ENCODE results near the gene HDAC9.

The HDAC9 gene

DNA sequence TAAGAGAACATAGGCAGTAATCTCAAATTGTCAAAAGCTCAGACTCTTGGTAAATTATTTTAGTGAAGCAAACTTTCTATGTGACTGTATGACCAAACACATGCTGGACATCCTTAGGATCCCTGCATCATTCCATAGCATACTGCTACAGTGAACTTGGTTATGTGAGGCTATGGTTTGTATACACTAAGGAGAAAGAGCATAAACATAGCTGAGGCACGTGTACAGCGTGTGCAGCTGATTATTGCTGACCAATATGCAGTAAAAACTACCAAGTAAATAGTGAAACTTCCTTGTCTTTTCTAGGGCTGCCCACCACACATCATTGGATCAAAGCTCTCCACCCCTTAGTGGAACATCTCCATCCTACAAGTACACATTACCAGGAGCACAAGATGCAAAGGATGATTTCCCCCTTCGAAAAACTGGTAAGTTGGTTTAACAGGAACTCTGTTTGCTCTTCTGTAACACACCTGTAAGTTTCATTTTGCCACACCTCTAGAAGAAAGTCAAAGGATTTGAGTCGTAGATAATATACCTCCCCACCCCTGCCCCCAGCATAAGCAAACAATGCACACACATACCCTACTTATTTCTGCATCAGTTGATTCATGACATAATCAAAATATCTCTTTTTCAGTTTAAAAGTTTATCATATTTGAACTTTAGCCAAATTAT lies 98.2 kb downstream of the HDAC9 start:
- no peak for DNase-seq (ENCODE audit: low read depth)

DNA sequence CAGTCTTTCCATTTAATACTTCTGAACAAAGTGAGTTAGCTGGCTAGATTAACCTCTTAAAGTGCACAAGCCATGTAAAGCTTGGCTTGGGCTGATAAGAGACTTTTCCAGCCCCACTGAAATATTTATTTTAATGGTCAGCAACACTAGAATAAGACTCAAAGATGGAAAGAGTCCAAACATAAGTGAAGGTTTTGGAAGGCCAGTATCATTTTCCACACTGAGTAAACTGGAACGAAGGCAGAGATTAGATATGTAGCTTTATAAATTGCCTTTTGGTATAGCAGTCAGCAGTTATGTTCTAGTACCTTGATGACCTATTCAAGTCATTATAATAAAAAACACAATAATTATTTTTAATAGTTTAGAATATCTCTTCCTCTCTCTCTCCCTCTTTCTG lies 102.2 kb downstream of the HDAC9 start:
- DNase-seq (ENCODE audit: low read depth), result no peak

DNA sequence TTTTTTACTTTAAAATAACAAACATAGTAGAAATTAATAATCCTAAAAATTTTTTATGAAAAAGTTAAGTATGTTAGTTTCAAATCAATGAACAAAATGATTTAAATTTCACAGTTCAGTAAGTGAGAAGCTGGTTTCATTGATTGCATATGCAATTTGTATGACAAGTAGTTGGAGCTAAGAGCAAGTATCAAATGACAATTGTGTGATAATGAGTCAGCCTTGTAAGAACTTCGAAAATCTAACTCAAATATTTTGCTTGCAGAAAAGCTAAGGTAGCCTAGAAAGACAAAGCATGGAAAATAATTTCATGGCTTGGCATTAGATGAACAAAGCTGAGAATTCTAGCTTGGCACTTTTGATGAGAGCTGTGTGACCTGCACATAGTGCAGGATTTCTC lies 111.5 kb downstream of the HDAC9 start:
- DNase-seq (ENCODE audit: low read depth), result no peak

DNA sequence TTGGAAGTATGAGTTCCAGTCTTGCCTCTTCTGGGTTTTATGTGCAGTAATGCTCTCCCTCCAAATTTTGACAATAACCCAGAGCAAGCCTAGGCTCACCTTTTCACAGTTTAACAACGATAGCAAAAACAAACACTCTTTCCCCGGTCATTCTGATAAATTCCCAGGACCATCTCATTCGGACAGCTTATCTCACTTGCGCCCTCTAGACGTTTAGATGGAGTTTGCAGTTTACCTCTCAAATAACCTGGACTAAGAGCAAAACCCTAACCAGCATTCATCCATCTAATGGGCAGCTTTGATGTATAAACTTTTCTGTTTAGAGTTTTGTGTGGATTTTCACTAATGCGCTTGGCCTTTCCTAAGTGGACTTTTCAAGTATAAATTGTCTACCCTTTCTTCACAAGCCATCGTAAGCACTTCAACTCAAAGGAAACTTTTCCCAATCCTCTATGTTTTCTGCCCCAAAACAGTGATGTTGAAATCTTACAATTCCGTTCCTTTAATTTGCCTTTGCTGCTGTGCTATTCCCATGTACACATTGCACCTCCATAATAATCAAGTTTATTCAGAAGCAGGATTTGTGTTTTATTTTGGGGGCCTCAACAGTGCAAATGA lies 114.9 kb downstream of the HDAC9 start:
- DNase-seq (ENCODE audit: low read depth), result no peak

DNA sequence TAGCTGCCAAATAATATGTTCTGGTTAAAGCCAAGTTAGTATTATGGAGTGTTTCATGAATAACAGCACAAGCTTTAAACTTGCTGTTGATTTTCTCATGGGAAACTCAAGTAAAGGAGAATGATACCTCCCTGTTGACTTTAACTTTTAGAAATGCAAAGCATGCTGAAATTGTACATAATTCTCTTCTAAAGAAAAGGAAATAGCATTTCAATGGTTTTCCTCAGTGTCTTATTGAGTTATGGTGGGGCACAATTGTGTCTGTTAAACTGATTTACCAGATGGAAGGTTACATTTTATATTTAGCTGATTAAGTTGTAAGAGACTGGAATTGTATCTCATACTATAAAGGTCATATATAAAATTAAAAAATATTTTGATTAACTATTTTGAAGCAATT lies 119.3 kb downstream of the HDAC9 start:
- no peak for DNase-seq (ENCODE audit: low read depth)

DNA sequence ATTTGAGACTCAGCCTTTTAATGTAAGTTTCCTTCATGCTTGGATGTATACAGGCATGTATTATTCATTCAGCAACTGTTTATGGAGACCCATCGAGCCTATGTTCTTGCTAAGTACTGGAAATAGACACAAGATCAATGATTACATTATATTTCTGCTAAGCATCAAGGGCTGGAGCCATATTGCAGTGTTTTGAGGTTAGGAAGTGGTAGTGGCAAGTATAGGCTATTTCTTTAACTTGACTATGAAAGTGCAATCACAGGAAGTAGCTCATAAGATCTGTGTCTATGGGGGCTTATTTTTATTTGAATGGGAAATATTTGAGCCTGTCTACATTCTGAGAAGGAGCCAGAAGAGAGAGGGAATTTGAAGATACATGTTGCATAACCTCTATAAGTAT lies 123.8 kb downstream of the HDAC9 start:
- no peak for DNase-seq (ENCODE audit: low read depth)

DNA sequence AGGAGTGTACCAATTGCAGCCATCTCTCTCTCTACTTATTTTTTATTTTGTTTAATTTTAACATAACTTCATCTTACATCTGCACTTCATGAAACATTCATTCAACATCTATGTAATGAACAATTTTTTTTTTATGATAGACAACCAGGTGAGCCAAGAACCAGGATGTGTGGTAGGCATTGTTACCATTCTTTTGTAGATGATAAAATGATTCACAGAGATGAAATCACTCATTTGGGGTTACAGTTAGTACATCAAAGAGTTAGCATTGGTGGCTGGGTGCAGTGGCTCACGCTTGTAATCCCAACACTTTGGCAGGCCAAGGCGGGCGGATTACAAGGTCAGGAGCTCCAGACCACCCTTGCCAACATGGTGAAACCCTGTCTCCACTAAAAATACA lies 127.8 kb downstream of the HDAC9 start:
- no peak for DNase-seq (ENCODE audit: low read depth)

DNA sequence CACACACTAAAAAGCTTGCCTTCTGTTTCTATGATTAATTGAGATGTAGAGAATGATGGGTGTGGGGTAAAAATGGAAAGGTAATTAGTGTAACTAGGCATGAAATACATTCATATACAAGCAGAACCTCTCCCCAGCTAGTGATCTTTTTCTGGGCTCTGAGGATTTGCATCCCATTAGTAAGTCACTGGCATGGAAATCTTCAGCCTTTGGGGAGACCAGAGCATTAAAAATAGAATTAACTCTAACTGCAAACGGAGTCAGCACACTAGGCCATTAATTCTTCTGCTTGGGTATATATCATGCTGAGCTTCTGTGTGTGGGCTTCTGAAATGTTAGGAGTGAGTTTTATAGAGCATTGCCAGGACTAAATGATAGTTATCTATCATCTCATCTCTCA lies 128.9 kb downstream of the HDAC9 start:
- no peak for DNase-seq (ENCODE audit: low read depth)

DNA sequence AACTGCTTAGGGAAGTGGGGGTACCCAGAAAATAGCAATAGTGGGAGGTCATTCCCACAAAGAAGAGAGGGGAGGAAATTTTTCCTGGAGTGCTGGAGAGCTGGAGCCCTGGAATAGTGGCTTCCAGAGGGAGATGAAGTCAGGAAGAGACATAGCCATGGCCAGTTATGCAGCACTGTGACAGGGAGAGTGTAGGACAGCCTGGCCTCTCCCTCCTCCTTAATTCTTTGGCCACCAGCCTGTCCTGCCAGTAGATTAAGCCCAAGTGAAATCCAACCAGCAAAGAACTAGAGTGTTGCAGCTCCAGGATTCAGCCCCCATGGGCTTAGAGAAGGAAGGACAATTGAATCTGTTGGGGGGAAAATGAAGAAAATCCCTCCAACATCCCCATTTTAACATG lies 130.5 kb downstream of the HDAC9 start:
- no peak for DNase-seq (ENCODE audit: low read depth)

DNA sequence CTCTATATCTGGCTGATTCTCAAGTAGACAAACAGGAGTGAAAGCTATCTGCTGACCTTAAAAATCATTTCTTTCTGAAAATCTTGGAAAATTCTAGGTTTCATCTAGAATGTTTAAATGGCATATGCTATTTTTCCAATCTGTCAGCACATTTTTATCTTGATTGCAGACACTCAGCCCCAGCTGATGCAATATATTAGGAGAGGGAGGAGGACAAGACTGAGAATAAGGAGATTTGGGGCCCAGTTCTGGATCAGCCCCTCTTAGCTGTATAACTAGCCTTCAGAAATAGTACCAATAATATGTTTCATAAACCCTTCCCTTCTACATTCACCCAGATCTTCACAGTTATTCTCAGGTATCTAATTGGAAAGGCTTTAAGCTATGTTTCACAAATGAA lies 131.2 kb downstream of the HDAC9 start:
- DNase-seq (ENCODE audit: low read depth), result no peak

DNA sequence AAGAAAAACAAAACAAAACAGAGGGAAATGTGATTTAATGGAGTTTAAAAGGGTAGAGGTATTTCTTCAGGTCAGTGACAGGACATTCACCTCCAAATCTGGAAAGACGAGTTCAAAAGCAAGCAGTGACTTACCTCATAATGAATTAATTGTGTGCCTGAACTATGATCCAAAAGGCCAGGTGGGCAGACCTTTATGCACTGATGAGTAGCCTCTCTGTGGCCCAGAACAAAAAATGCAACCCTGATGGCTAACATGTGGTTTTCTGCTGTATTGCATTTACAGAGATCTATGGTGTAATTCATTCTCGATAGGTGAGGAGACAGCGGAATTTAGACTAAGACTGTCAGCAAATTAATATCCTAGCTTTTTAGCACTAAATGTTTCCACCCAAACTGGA lies 142.0 kb downstream of the HDAC9 start:
- no peak for DNase-seq (ENCODE audit: low read depth)

DNA sequence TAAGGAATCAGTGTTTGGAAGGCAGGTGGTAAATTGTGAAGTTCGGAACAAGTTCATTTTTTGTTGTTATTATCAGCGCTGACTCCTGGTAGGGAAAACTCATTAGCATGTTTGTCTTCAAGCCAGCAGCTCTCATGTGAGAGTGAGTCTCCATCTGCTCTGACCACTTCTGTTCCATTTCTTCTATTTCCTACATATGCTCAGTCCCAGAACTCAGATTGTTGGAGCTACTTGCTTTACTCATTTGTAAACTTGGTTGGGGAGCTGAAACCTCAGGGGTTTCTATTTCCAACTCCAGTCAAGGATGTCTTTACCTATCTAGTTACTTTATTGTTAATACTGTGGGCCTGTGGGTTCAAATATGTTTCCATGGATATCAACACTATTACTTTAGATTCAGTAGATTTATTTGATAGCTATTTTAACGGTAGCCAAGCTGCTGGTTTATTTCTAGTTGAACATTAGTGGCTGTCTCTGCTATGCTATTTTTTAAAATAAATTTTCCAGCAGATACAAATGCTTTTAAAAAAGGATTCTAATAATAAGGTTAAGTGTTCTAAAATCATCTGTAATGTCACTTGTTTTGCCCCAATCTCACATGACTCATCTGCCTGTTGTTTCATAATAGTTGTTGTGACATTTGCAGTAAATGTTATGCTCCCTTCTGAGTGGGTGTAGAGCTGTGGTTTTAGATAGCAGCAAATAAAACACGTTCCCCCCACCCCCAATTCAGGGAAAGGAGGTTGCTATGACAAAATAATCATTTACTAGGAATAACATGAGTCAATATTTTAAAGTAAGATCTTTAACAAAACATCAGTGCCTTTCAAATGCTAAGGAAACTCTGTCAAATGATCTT lies 143.3 kb downstream of the HDAC9 start:
- DNase-seq (ENCODE audit: low read depth), result no peak

DNA sequence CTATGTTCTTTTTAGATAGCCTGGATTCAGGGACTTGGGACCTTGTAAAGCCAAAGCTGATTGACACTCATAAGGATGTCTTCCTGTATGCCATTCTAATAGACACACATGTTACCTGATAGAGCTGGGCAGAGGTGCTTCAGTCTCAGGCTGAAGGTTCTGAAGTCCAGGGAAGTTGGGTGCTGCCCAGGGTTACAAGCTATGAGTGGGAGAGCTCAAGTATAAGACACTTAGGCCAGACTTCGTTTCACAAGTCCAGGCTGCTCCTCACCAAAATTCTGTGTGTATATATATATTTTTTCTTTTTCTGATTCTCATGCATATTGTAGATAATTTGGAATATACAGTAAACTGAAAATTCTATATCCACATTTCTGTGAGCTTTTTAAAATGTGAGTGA lies 144.2 kb downstream of the HDAC9 start:
- DNase-seq (ENCODE audit: low read depth), result no peak

DNA sequence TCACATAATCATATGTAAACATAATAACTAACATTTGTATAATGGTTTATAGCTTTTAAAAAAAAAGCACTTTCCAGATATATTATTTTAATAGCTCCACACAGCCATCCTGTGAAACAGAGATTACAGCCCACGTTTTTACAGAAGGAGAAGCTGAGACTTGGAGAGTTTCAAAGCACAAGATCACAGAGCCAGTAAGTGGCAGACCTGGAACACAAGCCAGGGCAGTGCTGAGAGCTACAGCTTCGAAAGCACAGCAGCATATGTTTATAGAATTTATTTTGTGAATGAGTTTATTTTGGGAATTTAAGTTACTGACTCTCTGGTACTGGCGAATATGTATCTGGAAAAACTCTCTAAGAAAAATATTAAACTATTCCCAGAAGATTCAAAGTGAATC lies 149.4 kb downstream of the HDAC9 start:
- DNase-seq (ENCODE audit: low read depth), result no peak

DNA sequence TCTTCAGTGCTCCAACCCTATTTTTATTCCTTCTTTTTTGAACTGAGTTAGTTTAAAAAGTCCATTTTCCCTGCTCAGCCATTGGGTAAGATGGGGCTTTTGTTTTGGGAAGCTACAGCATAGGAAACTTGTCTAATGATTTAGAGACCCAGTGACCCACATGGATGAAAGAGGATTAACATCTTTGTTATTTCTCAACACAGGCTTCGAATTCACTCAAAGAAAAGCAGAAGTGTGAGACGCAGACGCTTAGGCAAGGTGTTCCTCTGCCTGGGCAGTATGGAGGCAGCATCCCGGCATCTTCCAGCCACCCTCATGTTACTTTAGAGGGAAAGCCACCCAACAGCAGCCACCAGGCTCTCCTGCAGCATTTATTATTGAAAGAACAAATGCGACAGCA lies 152.0 kb downstream of the HDAC9 start:
- DNase-seq (ENCODE audit: low read depth), result no peak

DNA sequence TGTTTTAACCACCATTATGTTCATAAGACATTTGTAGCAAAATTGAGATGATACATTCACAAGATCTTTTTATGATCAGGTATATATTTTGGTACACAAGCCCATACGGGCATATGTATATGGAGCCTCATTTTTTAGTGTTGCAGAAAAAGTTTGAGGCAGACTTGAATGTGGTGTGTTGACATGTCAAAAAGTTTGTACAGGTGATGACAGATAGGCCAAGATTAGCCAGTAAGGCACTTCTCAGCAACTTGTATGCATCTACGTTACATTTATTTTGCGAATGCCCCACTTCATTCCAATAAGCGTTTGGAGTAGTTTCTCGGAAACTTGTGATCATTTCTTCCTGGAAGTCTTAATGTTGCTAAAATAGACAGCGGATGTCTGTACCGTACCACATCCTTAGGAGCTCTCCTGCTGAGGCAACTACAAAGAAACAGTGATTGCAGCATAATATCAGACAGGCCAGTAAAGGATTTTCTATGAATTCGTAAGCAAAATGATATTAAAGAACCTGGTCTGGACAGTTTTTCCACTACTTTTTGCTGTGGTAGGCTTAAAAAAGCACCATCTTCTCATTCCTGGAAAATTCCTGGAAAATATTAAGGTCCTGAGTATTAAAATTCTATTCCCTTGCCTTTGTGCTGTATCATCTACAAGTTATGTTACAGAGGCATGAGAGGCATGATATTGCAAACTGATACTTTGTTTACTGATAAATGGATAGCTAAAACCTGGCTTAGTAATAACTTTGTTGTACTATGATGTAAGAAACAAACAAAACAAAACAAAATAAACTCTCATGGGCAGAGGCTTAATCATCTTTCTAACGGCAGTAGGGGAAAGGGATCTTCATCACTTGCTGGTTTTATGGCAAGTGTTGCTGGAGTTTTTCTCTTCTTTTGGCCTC lies 153.6 kb downstream of the HDAC9 start:
- no peak for DNase-seq (ENCODE audit: low read depth)

DNA sequence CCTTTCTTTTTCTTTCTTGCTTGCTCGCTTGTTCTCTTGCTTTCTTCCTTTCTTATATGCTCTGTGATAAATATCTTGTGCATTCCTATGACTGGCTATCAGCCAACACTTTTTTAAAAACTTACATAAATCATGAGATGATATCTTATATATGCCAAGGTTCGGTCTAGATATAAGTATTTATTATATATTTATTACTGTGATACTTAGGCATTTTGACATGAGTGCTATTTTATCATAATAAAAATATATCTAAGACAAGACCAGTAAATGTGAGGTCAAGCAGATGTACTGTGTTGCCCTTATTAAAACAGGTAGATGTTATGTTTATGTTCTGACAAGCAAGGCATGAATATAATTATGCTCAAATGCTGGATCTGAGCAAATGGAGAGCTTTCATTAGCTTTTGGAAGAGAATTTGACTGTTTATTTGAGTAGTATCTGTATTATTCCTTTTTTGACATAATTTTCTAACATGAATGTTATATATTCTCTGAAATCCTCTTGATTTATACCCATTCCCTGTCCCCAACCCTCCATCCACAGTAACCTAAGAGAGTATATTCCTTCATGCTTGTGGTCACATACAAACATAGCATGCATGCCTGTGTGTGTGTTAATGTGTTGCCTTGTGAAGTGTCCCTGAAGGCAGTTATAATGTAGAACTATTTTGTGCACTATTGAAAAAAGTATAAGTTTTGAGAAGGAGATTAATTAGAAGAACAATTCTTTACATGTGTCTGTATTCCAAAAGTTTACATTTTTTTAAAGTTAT lies 158.0 kb downstream of the HDAC9 start:
- DNase-seq (ENCODE audit: low read depth), result no peak

DNA sequence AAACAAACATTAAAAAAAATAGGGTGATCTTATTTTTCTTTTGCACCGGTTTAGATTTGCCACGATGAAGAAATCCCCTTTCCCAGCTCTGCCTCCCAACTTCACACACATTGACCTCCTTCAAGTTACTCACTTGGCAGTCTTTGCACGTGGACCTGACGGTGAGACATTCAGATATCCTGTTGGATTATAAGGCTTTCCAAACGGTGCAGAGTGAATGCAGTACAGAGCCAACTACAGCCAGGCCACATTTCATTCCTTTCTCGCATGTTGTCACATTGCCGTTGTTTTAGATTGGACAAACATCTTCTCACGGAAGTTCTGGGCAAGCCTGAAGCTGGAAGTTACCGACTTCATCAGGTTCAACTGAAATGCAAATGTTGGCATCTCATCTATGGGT lies 159.2 kb downstream of the HDAC9 start:
- DNase-seq (ENCODE audit: low read depth), result no peak

DNA sequence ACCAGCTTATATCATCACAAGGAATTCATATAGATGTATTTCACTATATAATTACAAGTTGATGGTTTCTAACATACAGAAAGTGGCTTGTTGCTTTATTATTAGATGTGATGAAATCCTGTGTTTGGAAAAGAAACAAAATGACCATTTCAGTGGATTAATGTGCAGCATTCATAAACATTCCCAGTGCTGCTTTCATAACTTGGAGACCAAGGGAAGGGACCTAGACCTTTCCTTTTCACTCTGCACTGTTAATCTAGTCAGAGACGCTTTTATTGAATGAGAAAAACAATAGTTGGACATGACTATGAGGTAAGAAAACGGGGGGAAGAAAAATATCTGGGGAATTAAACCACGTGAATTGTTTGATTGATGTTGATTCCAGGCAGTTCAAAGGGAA lies 160.0 kb downstream of the HDAC9 start:
- no peak for DNase-seq (ENCODE audit: low read depth)

DNA sequence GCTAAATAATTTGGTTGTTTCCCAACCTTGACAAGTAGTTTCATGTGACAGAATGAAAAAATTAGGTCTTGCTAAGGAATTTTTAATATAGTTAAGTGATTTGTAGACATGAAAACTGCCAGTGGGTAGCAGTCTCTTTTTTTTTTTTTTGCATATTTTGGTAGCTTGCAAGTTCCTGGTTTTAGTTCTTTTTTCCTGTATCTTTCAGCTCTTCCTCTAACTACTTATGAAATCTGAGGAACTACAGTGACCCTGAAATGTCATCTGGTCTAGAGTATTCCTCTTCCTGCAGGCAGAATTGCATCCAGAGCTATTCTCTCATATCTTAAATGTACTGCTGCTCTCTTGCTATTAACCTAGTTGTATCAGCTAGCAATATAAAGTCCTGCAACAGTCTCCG lies 160.4 kb downstream of the HDAC9 start:
- DNase-seq (ENCODE audit: low read depth), result no peak

DNA sequence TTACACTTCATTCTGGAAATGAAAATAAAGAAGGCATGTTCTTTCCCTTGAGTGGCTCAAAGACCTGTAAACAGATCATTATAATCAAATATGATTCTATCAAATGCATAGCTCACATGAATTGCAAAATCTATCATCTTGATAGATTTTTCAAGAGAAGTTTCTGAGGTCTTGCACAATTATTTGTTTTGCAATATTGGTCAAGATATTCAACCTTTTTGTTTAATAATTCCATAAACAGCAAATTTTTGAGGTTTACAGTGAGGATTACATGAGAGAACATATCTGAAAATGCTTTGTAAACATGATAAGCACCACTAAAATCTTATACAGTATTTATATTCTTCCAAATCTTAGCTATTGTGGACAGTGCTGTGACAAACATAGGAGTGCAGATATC lies 160.8 kb downstream of the HDAC9 start:
- DNase-seq (ENCODE audit: low read depth), result no peak

DNA sequence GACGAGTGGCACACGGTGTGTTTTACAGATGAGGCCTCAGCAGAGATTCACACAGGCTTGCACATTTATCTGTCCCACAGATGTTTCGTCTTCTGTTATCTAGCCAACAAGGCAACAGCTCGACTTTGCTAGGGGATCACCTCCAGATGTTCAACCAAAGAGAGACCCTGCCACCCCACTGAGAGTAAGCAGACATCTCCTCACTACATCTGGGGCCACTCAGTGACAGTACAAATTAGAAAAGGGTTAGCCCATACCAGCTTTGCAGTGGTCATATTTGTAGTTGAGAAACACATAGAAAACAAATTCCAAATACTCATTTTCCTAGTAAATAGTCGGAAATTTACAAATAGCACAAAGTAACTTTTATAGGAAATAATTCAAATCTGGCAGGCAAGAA lies 164.2 kb downstream of the HDAC9 start:
- no peak for DNase-seq (ENCODE audit: low read depth)

Data from activated T-helper 9 cell treated with anti-CD3 and anti-CD28 coated beads, Interleukin-2, amount 50 U/mL, for 16 hours (primary cell).